GM20000 (cell line): ENCODE data around the gene PBX1.

Source experiments
- DNase-seq: peaks from one replicate; pipeline ENCODE4 v3.0.0; 2012; ENCODE audit warnings: low spot score
- CTCF ChIP-seq: IDR thresholded peaks from 2 replicates; pipeline ENCODE4 v1.5.1; 2012; ENCODE audit warnings: mild to moderate bottlenecking, control low read depth; ENCODE audit errors: extremely low read depth, missing control alignments

Gene PBX1

GRCh38 chr1:164608651-164609057 is 49.7 kb downstream of the PBX1 start:
- DNase-seq, result no peak
- TF ChIP-seq CTCF, result no peak

GRCh38 chr1:164609089-164609488 is 50.1 kb downstream of the PBX1 start:
- TF ChIP-seq CTCF, result no peak
- no peak for DNase-seq

- TF ChIP-seq CTCF, result no peak
- DNase-seq, result no peak
Measured at GRCh38 chr1:164610538-164611222, 51.7 kb downstream of the PBX1 start.

GRCh38 chr1:164611754-164612642 is 53.0 kb downstream of the PBX1 start:
- no peak for DNase-seq
- no peak for TF ChIP-seq CTCF

- no peak for DNase-seq
- TF ChIP-seq CTCF, result no peak
Measured at GRCh38 chr1:164613176-164613575, 54.2 kb downstream of the PBX1 start.

- TF ChIP-seq CTCF, result no peak
- no peak for DNase-seq
Measured at GRCh38 chr1:164614316-164614715, 55.3 kb downstream of the PBX1 start.

GRCh38 chr1:164617377-164618201 is 58.6 kb downstream of the PBX1 start:
- TF ChIP-seq CTCF, result no peak
- no peak for DNase-seq
